HG03060 (cell line): ENCODE data around the gene COMP.

Source experiments
- ATAC-seq: cut with Tn5 transposase; IDR thresholded peaks from one replicate; pipeline ENCODE4 v1.9.1; 2021; ENCODE audit warnings: low read depth, moderate number of reproducible peaks; ENCODE audit not compliant: unreplicated experiment

The COMP gene

DNA sequence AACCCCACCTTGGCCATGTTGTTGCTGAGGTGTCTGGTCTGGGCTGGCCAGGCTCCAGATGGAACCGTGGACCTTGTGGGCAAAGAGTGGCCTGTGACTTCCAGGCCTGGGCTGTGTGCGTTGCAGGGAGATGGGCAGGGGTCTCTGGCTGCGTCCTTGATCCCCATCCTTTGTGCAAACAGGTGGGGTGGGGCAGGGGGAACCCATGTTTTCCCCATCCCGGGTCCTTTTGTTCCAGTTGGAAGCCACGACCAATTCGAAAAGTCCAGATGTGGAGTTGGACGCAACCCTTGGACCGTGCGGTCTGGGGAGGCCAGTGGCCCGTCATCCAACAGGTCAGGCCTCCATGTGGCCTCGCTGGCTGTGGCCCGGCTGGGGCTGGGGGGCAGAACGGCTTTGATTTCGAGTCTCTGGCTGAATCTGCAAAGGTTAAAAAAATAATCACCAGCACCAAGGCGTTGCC, 13.1 kb upstream of the COMP start:
- ATAC-seq = no peak

DNA sequence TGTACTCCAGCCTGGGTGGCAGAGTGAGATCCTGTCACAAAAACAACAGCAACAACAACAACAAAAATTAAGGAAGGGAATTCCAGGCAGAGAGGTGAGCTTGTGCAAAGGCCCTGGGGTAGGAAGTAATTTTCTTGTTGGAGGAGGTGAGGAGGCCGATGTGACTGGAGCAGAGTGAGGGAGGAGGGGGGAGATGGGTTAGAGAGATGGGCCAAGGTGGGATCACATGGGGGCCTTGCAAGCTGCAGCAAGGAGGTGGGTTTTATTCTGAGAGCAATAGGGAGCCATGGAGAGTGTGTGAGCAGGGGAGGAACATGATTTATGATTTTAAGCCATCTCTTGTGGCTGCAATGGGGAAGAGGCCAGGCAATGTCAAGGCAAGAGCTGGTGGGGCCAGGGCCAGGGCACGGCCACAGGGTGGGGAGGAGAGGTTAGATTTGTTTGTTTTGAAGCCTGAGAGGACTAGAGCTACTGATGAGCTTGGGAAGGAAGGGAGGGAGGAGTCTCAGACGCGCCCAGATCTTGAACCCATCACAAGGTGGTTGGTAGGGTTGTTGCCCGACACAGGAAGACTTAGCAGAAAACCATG, 12.5 kb upstream of the COMP start:
- no peak for ATAC-seq

DNA sequence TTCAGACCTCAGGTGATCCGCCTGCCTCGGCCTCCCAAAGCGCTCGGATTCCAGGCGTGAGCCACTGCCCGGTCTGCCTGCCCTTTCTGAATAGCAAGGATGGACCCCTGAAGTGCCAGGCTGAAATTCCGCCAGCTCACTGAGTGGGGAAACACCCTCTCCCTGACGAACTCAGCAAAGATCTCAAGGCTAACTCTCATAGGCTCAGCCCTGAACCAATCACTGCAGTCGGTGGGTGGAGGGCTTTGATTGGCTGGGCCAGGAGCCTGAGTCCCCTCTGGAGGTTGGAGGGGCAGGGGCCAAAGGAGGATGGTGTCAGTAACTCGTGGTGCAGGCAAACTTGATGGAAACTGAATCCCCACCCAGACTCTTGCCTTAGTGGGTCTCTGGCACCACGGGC, 11.2 kb upstream of the COMP start:
- ATAC-seq = no peak

DNA sequence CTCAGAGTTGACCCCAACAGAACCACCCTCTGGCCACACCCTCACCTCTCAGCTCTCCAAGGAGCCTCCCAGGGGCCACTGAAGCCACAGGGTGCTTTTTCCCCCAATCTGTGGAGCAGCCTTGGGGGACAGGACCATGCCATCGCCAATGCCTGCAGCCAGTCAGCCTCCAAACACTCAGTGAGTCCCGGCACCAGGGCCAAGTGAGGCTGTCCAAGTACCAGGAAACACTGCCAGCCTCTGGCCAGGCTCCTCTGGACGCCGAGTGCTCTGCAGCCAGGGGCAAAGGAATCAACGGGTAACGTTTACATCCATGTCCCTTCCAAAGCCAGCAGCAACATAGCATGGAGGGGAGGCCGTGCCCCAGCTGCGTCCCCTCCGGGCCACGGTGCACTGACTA, 9.5 kb upstream of the COMP start:
- ATAC-seq = no peak

DNA sequence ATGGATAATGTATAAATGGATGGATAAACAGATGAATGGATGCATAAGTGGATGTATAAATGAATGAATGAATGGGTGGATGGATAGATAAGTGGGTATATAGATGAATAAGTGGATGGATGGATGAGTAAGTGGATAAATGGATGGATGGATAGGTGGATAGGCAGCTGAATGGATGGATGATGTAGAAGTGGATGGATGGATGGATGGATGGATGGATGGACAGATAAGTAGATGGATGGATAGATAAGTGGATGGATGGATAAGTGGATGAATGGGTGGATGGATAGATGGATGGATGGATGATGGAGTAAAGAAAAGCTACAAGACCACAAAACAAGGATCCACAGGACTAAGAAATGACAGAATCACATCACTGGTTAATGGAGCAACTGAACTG, 9.0 kb upstream of the COMP start:
- ATAC-seq = no peak

DNA sequence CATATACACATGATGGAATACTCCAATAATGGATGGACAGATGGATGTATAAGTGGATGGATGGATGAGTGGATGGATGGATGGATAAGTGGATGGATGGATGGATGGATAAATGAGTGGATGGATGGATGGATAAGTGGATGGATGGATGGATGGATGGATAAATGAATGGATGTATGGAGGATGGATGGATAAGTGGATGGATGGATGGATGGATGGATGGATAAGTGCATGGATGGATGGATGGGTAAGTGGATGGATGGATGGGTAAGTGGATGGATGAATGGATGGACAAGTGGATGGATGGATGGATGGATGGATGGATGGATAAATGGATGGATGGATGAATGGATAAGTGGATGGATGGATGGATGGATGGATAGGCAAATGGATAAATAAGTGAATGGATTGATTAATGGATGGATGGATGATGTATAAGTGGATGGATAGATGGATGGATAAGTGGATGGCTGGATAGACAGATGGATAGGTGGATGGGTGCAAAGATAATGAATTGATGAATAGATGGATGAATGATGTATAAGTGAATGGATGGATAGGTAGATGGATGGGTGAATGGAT, 8.4 kb upstream of the COMP start:
- no peak for ATAC-seq

DNA sequence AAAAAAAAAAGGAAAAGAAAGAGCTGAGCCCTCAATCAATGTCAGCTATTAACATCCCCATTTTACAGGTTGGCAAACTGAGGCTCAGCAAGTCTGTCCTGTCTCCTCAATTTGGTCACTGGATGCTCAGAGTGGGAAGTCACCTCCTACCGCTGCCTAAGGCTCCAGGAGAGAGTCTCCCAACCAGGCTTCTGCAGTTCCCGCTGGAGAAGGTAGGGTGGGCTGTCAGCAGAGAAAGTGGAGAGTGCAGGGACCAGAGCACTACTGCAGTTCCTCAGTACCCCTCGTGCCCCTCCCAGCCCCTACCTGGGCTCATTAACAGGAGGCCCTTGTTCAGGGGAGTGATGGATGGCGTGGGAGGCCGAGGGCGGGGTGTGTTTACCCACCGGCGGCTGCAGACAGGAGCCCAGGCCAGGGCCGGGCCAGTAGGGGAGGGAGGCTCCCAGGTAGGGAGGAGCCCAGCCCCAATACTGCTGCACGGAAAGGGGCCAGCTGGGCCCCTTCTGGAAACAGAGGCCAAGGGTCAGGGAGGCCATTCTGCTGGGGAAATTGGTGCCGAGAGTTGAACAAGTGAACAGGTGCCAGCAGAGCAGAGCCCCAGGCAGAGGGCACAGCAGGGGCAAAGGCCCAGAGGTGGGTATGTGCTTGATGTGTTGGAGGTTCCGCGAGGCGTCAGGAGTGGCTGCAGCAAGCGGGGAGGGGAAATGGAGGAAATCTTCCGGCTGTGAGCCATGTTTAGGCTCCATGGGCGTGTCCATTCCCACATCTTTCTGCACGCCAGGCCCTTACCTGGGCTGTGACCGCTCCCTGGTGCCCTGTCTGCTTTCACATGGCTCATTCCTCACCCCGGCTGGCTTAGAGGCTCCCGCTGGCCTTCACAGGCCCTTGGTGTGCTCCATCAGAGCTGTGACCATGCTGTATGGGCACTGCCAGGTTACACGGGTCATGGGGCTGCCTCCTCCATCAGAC, 7.6 kb upstream of the COMP start:
- no peak for ATAC-seq

DNA sequence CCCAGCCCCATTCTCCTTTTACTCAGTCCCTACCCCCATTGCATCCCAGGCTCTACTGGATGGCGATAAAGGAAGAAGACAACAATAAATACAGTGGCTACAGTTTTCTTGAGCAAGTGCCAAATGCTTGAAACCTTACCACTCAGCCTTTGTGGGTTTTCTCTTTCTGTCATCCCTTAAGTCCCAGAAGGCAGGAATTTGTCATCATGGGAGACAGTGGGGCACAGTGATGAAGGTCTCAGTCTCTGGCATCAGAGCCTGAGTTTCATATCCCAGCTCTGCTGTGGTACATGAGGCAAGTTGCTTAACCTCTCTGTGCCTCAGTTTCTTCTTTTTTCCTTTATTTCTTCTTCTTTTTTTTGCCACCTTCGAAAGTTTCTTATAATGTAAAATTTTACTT, 5.1 kb upstream of the COMP start:
- ATAC-seq = no peak

DNA sequence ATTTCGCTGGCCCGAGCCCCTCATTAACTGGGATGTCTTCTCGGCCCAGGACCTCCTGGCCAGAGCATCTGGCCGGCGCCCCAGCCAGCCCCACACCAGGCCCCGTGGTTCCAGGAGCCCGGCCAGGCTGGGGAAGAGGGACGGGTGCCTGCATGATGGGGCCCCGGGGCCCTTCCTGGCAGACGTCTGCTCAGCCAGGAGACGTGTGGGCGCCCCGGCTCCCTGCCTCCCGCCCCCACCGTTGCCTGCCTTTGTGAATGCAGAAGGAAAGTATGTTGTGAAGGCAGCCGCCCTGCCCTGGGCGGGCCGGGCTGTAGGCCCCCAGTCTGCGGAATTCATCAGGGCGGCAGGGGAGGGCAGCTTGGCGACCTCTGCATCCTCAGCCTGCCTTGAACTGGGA, 4.4 kb upstream of the COMP start:
- no peak for ATAC-seq

DNA sequence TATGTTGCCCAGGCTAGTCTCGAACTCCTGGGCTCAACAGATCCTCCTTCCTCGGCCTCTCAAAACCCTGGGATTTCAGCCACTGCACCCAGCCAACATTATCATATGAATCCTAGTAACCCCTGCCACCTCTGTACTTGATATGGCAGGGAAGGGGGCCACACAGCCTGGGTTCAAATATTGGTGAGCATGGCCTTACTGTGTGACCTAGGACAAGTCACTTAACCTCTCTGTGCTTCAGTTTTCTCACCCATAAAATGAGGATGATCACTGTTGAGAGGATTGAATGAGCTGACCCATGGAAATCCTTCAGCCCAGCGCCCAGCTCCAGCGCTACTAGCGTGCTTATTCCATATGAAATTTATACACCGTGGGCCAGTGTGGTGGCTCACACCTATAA, 3.6 kb upstream of the COMP start:
- ATAC-seq = no peak

DNA sequence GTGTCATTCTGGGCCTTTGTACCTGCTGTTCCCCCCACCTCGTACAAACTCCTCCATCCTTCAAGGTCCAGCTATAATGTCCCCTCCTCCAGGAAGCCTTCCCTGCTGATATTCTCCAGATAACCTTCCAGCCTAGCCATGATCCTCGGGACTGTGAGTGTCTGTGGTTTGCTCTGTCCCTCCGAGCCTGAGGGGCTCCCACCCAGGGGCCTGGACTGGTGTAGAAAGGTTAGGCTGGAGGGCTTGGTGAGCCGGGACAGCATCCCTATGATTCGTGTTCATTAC, 2.9 kb upstream of the COMP start:
- ATAC-seq = no peak

DNA sequence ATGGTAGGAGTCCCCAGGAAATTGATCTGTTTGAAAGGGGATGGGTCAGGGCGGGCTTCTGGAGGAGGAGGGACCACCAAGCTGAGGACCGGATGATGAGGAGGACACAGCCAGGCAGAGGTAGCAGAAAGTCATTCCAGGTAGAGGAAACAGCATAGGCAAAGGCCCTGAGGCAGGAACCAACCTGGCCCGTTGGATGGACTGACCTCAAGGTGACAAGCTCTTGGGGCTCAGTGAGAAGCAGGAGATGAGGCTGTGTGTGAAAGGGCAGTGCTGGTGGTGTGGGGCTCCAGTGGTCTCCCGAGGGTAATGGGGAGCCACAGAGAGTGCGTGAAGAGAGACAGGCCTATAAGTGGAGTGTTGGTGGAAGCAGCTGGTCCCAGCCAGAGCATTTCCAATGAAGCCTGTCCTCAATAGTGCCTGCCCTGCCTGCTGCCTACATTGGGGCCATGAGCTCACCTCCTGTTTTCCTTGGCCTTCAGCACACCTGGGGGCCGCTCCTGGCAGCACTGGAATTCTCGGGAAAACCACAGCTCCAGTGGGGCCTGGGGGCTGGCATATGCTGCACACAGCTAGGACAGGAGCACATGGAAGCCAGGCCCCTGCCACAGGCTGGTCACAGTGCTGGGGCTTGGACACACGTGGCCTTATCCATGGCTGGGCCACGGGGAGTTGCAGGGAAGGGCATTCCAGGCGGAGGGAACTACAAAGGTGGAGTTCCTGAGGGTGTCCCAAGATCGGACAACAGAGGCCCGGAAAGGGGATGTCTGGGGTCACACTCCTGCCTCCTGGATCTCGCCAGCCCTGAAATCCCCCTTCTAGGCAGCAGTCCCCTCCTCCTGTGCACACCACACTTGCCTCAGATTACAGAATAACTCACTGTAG, 2.3 kb upstream of the COMP start:
- ATAC-seq = no peak

DNA sequence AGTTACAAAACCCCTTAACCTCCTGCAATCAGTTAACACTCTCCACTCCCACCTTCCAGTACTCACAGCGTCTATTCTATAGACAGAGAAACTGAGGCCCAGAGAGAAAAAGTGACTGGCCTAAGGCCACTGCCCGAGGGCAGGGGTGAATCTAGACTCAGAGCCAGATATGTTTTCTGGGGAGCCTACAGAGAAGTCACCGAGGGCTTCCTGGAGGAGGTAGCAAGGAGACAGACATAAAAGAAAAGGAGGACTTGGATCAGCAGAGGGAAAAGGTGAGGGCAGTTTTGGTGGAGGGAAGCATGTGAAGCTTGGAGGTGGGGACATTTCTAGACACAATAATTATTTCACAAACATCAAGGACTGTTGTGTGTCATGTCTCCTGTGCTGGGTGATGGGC, 1.6 kb upstream of the COMP start:
- ATAC-seq = no peak

DNA sequence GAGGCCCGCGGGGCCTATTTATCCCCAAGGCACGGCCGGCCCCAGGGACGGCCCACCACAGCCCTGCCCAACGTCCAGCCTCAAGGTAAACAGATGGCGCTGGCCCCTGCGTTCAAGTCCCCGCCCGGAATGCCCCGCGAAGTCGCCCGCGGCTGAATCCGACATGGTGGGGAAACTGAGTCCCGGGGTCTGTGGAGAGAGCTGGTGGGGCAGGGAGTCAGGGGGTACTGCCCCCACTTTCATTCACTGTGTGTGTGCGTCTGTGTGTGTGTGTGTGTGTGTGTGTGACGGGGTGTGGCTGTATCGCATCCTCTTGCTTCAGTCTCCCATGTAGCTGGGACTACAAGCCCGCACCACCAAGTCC, 192 bp upstream of the COMP start:
- ATAC-seq = no peak

DNA sequence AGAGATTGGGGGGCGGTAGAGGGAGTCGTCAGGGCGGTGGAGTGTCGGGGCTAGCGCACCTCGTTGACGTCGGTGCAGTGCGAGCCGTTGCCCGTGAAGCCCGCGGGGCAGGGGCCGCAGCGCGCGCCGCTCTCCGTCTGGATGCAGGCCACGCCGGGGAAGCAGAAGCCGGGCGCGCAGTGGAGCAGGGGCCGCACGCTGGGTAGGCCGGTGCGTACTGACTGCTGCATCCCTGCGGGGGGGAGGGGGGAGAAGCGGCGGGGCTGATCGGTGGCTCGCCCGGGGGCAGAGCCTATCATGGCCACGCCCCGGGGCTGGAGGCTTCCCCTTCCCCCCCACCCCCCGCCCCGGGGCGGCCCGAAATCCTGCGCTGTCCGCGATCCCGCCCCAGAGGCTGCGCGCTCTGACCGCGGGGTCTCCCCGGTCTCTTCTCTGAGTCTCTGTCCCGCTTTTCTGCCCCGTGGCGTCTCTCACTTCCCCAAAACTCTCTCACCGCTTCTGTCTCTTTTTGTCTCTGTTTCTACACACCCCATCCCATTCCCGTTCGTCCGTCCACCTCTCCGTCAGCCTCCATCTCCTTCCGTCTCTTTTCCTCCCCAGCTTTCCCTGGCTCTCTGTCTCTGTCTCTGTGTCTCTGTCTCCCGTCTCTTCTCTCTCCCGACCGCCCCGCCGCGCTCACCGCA, 1.1 kb downstream of the COMP start:
- ATAC-seq = no peak

DNA sequence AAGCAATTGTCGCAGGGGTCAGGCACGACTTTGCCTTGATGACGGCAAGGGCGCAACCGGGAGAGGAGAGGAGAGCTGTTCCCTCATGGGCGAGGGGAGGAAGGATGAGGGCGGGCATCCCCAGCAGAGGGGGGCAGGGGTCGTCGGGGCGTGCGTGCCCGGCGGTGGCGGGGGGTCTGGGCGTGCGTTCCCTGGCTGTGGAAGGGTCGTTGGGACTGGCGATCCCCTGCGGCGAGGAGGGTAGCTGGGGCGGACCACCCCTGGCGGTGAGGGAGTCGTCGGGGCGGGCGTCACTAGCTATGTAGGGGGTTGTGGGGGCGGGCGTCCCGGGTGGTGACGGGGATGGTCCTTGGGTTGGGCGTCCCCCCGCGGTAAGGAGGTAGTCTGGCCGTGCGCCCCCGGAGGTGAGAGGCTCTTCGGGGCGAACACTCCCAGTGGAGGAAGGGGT, 1.7 kb downstream of the COMP start:
- no peak for ATAC-seq

DNA sequence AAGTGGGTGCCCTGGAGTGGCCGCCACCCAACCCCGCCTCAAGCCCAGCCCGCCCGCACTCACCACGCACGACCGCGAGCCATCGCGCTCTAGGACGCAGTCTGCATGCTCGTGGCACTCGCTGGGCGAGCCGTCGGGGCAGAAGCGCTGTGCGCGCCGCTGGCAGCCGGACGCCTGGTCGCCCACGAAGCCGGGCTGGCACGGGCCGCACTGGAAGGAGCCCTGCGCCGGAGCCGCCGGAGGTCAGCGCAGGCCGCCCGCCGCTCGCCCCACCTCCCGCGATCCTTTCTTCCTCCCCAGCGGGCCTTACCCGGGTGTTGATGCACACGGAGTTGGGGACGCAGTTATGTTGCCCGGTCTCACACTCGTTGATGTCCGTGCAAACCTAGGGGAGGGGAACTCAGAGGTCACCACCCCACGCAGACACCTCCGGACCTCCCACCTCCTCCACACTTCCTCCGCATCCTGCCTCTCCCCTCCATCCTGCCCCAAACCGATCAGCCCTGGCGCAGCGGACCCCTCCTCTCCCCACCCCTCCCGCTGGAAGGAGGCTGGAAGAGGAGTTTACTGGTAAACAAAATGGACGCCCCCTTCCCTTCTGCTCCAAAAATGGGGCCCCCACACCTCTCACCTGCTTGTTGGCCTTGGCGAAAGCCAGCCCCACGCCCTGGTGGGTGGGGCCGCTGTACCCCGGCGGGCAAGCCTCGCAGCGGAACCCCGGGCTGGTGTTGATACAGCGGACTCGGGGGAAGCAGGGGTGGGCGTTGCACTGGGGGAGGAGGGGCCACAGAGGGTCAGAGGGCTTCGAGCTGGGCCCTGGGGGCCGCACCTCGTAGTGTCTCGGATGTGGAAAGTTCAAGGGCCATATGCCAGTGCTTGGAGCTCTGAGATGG, 2.3 kb downstream of the COMP start:
- no peak for ATAC-seq

DNA sequence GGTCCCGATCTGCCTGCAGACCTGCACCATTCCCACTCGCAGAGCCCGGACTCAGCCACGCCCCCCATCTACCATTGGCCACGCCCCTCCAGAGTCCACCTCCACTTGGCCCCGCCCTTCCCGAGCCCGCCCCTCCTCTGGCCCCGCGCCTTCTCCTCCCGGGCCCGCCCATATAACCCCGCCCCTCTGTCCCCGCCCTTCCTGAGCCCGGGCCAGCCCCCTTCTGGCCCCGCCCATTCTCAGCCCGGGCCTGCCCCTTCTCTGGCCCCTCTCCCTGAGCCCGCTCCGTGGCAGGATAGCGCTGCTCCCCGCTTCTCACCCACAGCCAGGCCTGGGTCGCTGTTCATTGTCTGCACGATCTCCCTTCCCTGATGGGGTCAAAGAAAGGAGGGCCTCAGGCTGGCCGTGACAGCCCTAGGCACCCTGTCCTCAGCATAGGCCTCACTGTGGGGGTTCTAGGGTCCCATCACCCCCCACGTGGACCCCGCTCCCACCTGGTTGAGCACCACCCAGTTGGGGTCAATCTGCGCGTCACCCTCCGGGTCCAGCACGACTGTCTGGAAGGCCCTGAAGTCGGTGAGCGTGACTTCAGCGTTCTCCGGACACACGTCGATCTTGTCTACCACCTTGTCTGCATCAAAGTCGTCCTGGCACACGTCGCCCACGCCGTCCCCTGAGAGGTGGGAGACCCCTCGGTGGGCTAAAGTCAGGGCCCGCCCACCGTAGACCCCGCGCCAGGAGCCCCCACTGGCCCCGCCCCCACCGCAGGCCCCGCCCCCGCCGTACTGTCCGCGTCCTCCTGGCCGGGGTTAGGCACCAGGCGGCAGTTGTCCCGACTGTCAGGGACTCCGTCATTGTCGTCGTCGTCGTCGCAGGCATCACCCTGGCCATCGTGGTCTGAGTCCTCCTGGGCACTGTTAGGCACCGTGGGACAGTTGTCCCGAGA, 5.7 kb downstream of the COMP start:
- ATAC-seq = no peak
